HG03159 (cell line): ENCODE measurements around the gene FAM180A.

ENCODE experiments used
- ATAC-seq: cut with Tn5 transposase; IDR thresholded peaks from one replicate; pipeline ENCODE4 v1.9.1; 2021; ENCODE audit warnings: mild to moderate bottlenecking, moderate library complexity; ENCODE audit not compliant: unreplicated experiment

The FAM180A gene

DNA sequence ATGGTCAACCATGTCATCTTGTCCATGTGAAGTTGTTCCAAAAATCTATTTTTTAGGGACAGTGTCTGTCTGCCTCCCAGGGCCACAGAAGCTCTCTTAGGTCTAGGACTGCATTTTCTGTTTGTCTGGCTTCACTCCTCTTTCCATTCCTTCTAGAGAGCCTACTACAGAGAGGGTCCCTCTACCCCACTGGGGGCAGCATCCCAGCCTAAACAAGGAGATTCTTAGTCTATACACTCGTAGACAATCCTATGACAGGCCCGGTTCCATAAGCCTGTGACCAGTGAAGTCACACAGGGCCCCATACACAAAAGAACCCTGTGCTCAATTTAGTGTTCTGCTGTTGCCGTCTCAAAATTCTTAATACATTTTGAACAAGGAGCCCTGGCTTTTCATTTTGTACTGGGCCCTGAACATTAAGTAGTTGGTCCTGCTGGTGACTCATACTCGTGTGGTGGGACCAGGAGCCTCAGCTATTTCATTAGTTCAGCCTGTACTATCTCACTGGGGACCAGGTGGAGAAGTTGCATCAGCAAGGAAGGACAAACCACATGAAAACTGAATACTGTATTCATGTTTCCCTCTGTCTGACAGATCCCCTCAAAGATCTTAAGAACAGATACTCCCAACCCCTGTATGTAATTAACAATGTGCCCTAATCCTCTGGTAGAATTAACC is 23.5 kb upstream of the FAM180A start:
- ATAC-seq: no peak

DNA sequence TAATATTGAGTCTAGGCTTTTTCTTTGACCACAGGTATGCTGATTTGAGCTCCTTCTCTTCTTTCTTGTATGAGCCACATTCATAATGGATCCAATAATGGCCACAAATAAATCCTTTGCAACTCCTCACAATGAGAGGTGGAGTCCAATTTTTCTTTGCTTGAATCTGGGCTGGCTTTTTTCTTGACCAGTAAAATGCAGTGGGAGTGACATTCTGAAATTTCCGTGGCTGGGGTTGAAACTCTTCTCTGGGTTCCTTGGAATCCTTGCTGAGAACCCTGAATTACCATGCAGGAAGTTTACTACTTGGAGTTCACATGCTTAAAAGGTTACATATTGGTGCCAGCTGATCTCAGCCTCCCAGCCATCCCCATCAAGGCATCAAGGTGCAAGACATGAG is 22.4 kb upstream of the FAM180A start:
- no peak for ATAC-seq

DNA sequence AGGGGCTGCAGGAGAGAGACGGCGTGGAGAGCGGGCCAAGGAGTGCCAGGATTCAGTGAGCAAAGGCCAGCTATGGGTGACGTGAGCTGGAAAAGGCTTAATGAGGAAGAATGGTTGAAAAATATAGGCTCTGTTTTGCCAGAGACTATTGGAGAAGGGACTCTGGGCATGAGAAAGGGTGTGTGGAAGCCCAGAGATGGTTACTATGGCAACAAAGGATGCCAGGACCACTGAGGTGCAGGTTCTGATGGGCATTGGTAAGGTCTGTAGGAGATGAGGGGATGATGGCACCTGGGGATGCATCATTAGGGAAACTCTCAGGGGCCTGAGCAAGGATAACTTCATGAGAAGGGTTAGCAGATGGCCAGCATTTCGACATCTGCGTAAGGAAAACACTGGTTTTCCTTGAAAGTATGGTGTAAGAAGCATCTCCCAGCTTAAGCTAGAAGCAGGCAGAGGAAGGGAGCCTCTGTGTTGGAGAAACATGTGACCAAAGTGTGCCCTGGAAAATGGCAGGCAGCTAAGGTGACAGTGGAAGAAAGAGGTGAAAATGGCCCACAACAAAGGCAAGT is 21.6 kb upstream of the FAM180A start:
- no peak for ATAC-seq

DNA sequence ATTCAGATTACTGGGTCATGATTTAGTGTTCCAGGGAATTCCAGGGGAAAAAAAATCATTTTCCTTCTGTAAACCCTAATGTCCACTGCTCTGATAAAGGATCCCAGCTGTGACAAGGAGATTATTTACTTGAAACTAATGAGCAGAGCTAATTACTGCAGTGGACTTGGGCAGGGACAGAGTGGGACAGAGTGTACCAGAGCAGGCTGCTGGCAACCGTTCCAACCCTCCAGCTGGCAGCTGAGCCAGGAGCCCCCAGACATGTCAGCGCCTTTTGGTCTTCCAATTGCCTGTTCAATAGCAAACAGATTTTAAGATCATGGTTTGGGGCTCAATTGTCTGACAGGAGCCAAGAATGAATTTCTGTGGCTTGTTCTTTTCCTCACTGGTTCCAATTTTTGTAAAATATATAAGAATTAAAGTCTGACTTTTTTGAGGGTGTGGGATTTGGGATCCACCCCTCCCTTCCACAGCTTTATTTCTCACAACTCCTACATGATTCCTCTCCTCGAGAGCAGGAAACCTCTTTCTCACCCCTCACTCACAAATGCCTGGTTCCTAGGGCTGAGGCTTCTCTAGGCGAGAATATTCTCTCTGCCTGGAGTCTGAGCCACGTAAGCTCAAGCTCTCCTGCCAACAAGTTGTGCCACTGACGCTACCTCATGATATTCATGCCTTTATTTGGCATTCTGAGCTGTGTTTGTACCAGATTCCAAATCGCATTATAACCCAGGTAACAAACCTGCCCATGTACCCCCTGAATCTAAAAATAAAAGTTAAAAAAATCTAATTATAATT is 20.6 kb upstream of the FAM180A start:
- no peak for ATAC-seq

DNA sequence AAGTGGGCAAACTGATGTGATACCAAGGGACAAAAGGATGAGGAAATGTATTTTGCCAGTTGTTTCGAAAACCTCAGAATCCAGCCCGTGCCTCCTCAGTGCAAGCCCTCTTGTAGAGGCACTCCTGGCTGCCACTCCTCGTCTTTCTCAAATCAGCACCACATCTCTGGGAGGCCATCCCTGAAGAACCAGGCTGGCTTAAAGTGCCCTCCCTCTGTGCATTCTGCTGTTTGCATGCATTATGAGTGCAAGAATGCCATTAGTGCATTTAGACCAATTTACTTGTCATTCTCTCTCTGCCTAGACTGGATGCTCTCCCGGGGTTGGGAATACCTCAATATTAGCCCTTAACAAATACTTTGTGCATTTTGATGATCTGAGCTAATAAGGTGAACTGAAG is 19.9 kb upstream of the FAM180A start:
- no peak for ATAC-seq

DNA sequence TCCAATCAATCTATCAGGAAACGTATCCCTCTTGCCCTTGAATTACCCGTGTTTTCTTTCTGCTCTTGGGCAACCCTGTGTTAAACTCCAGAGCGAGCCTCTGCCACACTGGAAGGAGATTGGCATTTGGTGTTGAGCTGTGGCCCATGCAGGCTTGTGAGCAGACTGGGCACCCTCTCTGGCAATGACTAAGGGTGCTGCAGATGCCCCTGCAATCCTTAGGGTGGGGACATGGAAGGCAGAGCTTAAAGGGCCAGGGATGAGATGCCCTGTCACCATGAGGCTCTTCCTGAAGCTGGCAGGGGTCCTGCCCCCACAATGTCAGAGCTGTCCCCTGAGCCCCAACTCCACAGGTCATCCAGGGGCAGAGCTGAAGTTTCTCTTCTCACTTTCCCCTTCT is 19.5 kb upstream of the FAM180A start:
- no peak for ATAC-seq

DNA sequence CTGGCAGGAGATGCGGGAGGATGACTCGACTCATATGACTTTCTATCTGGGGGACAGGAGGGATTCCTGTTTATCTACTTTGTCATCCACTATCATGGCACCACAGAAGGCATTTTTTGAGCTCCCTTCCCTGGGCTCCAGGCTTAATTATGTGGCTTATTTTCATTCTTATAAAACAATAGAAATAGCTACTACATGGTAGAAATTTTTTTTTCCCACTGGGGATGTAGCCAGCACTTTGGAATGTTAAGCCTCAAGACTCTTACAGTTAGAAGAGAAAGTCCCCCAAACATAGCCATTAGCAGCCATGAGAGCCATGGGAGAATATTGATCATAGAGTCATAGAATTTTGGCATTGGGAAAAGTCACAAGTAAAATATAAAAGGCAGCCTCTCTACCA is 14.6 kb upstream of the FAM180A start:
- ATAC-seq: no peak

DNA sequence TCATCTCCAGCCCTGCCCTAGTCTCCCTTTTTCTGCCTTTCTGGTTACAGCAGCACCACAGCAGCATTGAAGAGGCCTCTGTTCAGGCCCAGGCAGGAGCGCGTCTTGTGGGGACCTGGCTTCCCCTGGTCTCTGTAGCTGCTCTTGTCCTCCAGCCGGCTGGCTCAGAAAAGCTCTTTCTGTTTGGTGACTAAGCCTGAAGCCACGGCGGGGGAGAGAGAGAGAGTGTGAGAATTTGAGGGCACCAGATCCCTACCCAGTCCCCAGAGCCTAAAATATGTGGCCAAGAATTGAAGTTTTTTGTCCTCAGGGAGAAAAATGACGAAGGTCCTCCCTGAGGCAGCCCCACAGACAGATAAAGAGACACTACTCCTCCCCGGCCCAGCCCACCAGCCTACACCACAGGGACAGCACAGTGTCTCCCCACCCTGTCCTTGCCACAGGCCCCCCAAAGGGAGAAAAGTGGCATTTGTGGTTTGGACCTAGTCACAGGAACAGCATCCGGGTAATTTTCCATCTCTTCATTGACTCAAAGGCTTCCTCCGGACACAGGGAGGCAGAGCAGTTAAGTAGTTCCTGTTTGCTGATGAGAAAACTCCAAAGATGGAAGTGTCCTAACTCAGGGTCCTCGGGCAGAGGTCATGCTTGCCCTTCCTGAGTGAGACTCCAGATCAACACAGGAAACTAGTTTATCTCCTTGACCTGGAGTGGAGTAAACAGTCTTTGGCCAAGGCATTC is 13.3 kb upstream of the FAM180A start:
- no peak for ATAC-seq

DNA sequence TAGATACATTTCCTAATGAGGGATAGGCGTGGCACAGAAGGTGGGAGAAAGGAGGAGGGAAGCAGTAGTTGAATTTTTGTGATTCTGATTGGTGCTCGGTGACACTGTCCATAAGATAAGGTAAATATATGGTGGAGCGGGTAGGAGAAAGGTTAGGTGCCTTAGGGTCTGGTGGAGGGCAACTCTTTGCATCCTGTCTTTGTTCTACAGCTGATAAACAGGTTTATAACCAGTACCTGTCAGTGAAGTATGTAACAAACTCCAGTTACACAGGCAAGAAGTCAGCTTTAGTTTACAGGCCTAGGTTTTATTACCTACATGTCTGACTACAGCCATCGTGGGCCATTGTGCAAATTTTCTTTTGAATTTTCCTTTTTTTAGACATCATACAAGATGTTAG is 10.9 kb upstream of the FAM180A start:
- ATAC-seq: no peak

DNA sequence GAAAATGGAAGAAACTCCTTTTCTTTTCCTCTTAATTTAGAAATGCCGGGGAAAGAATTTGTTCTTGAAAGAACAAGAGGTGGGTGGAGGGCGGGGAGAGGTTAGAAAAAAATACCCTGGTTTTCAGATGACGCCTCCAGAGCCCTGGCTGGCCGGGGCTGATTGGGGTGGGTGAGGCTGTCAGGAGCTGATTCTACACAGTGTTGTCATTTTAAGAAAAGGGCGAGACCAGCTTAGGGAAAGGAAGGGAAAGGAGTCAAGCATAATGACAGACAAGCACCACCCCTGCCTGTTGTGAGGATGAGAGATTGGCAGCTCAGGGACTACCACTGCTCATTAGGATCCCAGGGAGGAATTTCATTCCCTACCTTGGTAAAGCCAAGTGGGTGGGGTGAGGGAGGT is 9.9 kb upstream of the FAM180A start:
- ATAC-seq: no peak

DNA sequence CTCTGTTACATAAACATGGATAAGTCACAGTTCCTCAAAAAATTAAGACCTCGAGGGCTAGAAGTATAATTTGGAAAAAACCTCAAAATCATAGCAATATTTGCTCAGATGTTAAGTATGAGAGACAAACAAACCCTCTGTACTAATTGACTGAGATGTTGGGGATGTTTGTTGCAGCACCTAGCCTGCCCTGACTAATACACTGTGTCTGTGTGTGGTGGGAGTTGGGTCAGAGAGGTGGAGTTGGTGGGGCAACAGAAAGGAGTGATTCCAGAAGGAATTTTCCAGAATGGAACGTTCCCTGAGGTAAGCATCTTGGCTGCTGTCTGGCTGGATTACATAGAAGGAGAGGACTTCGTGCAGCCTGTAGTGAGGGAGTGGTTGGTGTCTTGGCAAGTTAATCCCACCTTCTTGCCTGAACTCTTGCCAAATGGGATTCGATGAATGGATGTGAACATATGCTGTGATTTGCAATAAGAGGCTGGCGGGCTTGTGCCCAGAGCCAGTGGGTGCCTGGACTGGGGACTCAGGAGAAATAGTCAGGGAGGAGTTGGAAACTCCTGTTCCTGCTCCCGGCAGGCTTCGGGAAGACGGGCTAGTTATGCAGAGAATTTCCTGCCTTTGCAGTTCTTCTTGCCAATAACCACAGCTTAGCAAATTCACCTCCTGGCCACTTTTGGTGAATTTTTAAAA is 9.3 kb upstream of the FAM180A start:
- ATAC-seq: no peak

DNA sequence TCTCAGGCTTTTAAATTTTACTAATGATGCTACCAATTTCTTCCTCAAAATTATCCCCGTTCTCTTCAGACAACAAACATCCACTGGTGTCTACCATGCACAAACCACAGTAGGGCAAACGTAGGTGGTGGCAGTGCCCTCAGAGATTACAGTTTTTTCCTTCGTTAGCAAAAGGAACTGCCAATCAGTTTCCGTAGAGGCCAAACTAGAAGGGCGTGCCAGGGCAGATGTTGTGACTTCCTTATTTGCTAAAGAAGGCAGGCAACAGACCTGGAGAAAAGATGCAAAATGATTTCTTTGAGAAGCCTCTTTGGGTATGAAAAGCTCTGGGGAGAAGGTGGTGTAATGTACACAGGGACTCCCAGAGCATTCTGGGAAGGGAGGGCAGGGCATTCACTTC is 7.6 kb upstream of the FAM180A start:
- ATAC-seq: no peak

DNA sequence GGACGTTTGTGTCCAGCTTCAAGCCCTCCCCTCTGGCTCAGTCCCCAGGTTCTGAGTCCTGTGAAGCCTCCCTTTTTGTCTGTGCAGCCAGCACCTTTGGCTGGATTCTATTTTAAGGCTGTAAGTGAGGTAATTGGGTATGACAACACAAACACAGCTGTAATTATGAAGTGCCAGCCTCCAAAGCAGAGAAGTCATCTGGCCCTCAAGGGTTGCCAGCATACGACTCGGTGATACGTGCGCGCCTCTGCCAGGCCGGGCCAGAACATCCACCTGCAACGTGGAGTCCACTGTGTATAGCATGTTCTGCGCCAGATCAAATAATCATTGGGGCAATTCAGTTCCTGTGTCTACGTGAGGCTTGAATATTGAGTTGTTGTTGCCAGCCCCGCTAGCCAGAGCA is 6.7 kb upstream of the FAM180A start:
- no peak for ATAC-seq

DNA sequence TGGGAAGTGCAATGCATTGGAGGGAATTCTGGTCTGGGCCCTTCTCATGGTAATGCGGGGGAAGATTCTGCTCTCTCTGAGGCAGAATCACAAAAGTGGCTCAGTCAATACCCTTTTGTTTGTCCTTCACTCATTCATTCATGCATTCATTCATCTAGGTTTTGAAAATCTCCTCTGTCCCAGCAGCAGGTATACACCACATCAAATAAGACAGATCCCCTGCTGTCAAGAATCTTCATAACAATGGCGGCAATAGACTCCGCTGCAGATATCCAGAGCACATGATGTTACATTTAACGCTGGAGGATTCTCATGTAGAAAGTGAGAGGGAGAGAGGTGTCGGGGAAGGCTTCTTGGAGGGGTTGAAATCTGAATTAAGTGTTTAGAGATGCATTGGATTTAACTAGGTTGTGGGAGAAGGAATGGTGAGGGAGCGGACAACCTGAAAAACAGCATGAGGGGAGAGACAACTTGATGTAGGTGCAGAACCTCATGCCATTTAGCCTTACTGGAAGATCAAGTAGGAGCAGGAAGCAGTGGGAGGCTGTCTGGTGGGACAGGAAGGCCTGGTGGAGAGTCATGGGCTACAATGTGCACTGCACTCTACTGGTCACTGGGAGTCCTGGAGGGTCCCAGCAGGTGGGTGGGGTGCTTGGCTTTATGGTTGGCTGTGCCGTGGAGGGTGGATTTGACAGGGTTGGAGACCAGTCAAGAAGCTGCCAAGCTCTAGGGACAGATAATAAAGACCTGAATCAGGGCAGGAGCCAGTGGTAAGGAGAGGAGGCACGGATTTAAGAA is 5.2 kb upstream of the FAM180A start:
- ATAC-seq: no peak

DNA sequence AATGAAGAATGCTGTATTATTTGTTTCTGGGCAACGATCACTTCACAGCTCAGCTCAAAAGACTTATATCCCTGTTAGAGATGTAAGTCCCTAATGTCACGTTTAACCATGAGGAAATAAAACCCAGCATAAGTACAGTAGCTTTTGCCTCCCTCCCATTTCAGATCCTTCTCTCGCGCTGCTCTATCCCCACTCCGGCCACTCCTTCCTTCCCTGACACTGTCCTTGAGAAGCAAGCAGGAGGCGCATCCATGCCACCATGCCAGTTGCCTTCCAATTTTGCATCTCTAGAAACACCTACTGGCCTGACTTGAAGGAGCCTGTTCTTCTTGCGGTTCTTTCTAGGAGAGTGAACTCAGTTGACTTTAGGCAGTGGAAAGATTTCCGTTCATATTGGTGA is 1.2 kb downstream of the FAM180A start:
- ATAC-seq: no peak

DNA sequence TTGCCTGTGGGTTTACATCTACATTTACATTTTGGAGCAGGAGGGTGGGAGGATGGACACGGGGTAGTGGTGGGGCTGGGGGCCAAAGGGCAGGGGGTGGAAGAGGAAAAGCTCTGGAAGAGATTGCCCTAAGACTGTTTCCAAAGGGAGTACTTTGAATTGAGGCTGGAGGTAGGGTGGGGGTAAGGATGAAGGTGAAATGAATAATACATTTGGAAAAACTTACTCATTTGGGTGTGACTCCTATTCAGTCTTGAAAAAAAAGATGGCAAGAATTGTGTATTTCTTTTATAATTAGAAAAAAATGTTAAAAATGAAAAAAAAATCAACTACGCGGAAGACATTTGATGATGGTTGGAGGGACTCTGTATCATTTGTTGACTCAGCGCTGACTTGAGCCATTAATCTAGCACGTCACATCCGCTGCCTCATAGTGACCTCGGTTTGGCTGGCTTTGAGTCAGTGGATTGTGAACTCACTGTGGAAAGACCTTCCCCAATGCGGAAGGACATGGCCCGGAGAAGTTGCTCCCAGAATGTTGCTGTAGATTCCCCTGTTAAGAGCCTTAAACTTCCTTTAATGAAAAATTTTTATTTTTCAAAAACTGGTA is 2.8 kb downstream of the FAM180A start:
- ATAC-seq: no peak

DNA sequence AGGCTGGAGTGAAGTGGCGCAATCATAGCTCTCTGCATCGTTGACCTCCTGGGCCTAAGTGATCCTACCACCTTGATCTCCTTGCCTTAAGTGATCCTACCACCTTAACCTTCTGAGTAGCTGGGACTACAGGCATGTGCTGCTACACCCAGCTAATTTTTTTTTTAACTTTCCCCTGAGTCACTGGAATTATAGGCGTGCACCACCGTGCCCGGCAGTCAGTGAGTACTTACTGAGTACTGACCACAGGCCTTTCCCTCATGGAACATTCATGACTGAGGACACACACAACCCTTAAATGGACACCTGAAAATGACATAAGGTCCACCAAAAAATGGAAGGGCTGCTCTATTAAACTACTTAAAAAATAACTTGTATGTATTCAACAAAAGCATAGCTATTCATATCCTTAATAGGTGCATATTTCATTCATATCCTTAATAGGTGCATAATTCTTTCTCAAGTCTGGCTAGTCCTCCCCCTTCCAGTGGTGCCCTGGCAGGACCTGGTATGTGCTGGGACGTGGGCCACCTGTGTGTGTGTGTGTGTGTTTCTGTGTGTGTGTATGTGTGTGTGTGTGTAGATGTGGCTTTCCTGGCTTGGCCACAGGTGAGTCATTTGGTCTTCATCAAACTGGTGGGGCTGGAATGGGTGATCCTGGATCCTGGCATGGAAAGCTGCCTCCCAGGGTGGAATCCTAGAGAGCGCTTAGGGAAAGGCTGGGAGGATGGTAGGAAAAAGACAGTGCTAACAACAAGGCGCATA is 3.5 kb downstream of the FAM180A start:
- no peak for ATAC-seq

DNA sequence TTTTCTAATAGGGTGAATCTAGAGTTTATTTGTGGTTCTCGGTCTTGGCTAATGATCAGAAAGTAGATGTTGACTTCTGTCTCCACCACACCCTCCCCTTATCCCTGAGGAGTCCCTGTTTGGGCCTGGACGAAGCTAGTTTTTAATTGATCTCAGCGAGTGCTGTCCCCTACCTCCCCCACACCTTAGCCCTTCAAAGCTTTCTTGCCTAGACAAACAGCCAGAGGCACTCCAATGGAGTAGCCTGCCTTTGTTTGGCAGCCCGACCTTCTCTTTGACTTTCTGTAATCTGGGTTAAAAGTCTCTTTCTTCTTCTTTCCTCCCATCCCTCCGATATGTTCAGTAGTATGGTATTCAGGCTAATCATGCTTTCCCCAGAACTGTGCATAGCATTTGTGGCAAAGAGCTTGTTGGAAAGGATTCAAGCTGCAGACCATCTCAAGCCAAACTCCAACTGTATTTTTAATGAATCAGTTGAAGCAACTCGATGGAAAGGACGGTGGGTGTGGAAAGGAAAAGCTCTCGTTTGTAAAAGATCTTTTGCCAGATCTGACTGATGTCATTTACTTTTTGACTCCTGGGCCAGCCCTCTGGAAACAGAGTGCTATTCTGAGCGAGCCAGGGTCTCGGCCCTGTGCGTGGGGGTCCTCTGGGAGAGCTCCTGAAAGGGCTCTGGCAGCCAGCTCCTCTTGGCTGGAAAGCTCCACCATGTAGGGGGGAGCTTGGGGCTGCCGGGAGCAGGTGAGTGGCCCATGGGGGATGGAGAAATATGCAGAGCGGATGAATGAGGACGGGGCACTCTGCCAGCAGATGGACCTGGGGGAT is 4.5 kb downstream of the FAM180A start:
- no peak for ATAC-seq
